HFF-Myc (cell line): Measurements from ENCODE around the gene NTN5.

ENCODE experiments used
- DNase-seq: peaks from one replicate; pipeline ENCODE4 v3.0.0-alpha.2; 2011; ENCODE audit warnings: low read depth; ENCODE audit errors: extremely low read depth
- H3K4me3 ChIP-seq: replicated peaks from 2 replicates; pipeline ENCODE4 v1.5.1; 2011; ENCODE audit warnings: low read depth, mild to moderate bottlenecking, control low read depth, low read length
- CTCF ChIP-seq: IDR thresholded peaks from 2 replicates; pipeline ENCODE4 v1.5.1; 2012; ENCODE audit warnings: mild to moderate bottlenecking, low read depth, low read length, control low read depth; ENCODE audit errors: missing control alignments

Gene NTN5

GRCh38 chr19:48611872-48612271 lies 60.9 kb downstream of the NTN5 start:
- H3K4me3 ChIP-seq = no peak overlapping the region
- no peak for DNase-seq
- TF ChIP-seq CTCF = no peak
